MM.1S (cell line): Measurements from ENCODE around the gene EFR3B.

Experiments
- DNase-seq: peaks from one replicate; pipeline ENCODE4 v3.0.0-alpha.2; 2015
- H2AFZ ChIP-seq: fragments of 300-600 bp; sonication (generic); 2 replicates; pipeline ENCODE4 v1.6.0; 2016; ENCODE audit warnings: antibody characterized with exemption, low read length
- H3F3A ChIP-seq: fragments of 300-600 bp; sonication (generic); 2 replicates; pipeline ENCODE4 v1.6.1; 2016; ENCODE audit warnings: mild to moderate bottlenecking, antibody characterized with exemption, low read length, moderate library complexity, mixed read lengths; ENCODE audit not compliant: insufficient read depth
- H3K27ac ChIP-seq: fragments of 300-600 bp; sonication (generic); 2 replicates; pipeline ENCODE4 v1.5.1; 2016; ENCODE audit warnings: mild to moderate bottlenecking, low read length
- H3K27me3 ChIP-seq: fragments of 300-600 bp; sonication (generic); replicated peaks from 2 replicates; pipeline ENCODE4 v1.6.0; 2016; ENCODE audit warnings: low read length; ENCODE audit not compliant: insufficient read depth
- H3K36me3 ChIP-seq: fragments of 300-600 bp; sonication (generic); replicated peaks from 2 replicates; pipeline ENCODE4 v1.6.1; 2016; ENCODE audit warnings: mild to moderate bottlenecking, low read length, mixed read lengths; ENCODE audit not compliant: insufficient read depth
- H3K4me1 ChIP-seq: fragments of 300-600 bp; sonication (generic); 2 replicates; pipeline ENCODE4 v1.6.1; 2016; ENCODE audit warnings: low read length, mixed read lengths
- H3K4me2 ChIP-seq: fragments of 300-600 bp; sonication (generic); 2 replicates; pipeline ENCODE4 v1.6.0; 2016; ENCODE audit warnings: low read depth, low read length
- H3K4me3 ChIP-seq: fragments of 300-600 bp; sonication (generic); 2 replicates; pipeline ENCODE4 v1.5.1; 2016; ENCODE audit warnings: low read length, mixed read lengths
- H3K79me2 ChIP-seq: fragments of 300-600 bp; sonication (generic); 2 replicates; pipeline ENCODE4 v1.6.1; 2016; ENCODE audit warnings: mixed run types, low read length, mixed read lengths
- H3K9ac ChIP-seq: fragments of 300-600 bp; sonication (generic); 2 replicates; pipeline ENCODE4 v1.6.1; 2016; ENCODE audit warnings: low read length, mixed read lengths
- H3K9me2 ChIP-seq: fragments of 300-600 bp; sonication (generic); replicated peaks from 2 replicates; pipeline ENCODE4 v1.6.1; 2016; ENCODE audit warnings: mild to moderate bottlenecking, low read length, mixed read lengths; ENCODE audit not compliant: insufficient read depth
- H3K9me3 ChIP-seq: fragments of 300-600 bp; sonication (generic); replicated peaks from 2 replicates; pipeline ENCODE4 v1.6.1; 2016; ENCODE audit warnings: mild to moderate bottlenecking, low read length, mixed read lengths; ENCODE audit not compliant: insufficient read depth
- H4K20me1 ChIP-seq: fragments of 300-600 bp; sonication (generic); 2 replicates; pipeline ENCODE4 v1.6.1; 2016; ENCODE audit warnings: mild to moderate bottlenecking, low read length, moderate library complexity, mixed read lengths; ENCODE audit not compliant: insufficient read depth
- EZH2 ChIP-seq: fragments of 300-600 bp; sonication (generic); optimal IDR thresholded peaks from 2 replicates; pipeline ENCODE3; 2017; ENCODE audit warnings: low read depth, mild to moderate bottlenecking, antibody characterized with exemption, low read length, mixed read lengths
- EZH2phosphoT487 ChIP-seq: fragments of 300-600 bp; sonication (generic); IDR thresholded peaks from 2 replicates; pipeline ENCODE4 v1.6.1; 2018; ENCODE audit warnings: antibody characterized with exemption, low read length
- TF ChIP-seq, protein P1 (sequence below): fragments of 300-600 bp; sonication (generic); IDR thresholded peaks from 2 replicates; pipeline ENCODE4 v1.5.1; 2016; ENCODE audit warnings: antibody characterized with exemption, low read length, mixed read lengths

Gene EFR3B

DNA sequence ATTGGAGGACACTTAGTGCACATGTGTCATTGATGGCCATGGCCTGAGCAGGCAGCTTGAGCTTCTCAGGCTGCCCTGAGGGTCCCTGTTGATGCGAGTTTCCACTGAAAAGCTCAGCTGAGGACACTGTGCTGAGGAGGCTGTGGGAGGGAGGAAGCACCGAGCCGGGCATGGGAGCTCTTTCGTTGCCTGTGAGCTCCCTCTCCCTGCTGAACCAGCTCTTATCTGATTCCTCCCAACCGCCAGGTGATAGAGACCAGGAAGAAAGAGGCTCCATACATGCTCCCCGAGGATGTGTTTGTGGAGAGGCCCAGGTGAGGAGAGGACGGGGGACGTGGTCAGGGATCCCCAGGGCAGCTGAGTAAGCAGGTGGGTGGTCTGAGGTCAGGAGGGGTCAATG lies 99.2 kb downstream of the EFR3B start:
- Histone ChIP-seq H3K36me3 (no peaks in the 10 kb centered on the region), H3K27ac (no peak overlapping the region), H3K9me3 (no peaks in the 10 kb centered on the region), H3K4me2 (no peak overlapping the region), H4K20me1 (no peaks in the 10 kb centered on the region), H3K9ac (no peak overlapping the region), H3K27me3 (no peaks in the 10 kb centered on the region), H2AFZ (no peak overlapping the region), H3K9me2 (no peaks in the 10 kb centered on the region), H3K79me2 (no peaks in the 10 kb centered on the region), H3F3A (no peaks in the 10 kb centered on the region), H3K4me3 (no peak overlapping the region), H3K4me1 (no peaks in the 10 kb centered on the region)
- TF ChIP-seq EZH2phosphoT487 (no peak), EZH2 (no peak)
- TF ChIP-seq, protein P1, sequence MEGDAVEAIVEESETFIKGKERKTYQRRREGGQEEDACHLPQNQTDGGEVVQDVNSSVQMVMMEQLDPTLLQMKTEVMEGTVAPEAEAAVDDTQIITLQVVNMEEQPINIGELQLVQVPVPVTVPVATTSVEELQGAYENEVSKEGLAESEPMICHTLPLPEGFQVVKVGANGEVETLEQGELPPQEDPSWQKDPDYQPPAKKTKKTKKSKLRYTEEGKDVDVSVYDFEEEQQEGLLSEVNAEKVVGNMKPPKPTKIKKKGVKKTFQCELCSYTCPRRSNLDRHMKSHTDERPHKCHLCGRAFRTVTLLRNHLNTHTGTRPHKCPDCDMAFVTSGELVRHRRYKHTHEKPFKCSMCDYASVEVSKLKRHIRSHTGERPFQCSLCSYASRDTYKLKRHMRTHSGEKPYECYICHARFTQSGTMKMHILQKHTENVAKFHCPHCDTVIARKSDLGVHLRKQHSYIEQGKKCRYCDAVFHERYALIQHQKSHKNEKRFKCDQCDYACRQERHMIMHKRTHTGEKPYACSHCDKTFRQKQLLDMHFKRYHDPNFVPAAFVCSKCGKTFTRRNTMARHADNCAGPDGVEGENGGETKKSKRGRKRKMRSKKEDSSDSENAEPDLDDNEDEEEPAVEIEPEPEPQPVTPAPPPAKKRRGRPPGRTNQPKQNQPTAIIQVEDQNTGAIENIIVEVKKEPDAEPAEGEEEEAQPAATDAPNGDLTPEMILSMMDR = no peak
- DNase-seq = no peak

DNA sequence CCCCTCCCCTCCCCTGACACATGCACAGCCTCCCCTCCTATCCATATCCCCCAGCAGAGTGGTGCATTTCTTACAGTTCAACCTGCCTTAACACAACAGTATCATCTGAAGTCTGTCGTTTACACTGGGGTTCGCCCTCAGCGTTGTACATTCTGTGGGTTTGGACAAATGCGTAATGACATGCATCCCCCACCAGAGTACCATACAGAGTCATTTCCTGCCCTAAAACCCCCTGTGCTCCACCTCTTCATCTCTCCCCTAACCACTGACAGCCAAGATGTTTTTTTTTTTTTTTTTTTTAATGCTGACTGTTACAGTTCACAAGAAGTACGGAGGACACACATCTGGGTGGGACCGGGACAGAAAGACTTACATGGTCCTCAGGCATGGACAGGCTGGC lies 103.9 kb downstream of the EFR3B start:
- Histone ChIP-seq H3F3A (no peaks in the 10 kb centered on the region), H3K4me1 (no peaks in the 10 kb centered on the region), H3K27ac (no peak overlapping the region), H3K9ac (no peak overlapping the region), H3K27me3 (no peaks in the 10 kb centered on the region), H2AFZ (no peak overlapping the region), H3K36me3 (no peaks in the 10 kb centered on the region), H3K79me2 (no peaks in the 10 kb centered on the region), H3K9me2 (no peaks in the 10 kb centered on the region), H3K9me3 (no peaks in the 10 kb centered on the region), H3K4me2 (no peak overlapping the region), H4K20me1 (no peaks in the 10 kb centered on the region), H3K4me3 (no peak overlapping the region)
- no peak for TF ChIP-seq EZH2phosphoT487
- TF ChIP-seq, protein P1 = no peak
- DNase-seq = no peak

DNA sequence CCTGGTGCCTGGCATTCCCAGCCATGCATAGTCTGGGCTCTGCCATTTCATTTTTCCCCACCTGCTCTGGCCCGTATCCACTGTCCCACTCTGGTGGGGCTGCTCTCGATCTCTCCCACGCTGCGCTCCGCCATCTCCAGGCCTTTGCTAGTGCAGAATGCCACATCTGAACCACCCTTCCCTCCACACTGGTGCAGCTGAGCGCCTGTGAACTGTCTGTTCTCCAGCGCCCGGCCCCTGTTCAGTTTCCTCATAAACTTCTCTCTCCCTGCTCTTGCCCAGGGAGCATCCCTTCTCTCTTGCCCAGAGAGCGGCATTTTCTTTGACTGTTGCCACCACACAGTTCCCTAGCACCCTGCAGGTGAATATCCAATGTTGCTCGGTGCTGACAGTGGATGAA lies 105.0 kb downstream of the EFR3B start:
- no peak overlapping the region for H3K9ac ChIP-seq
- H3K27me3 ChIP-seq = no peaks in the 10 kb centered on the region
- H3K79me2 ChIP-seq = no peaks in the 10 kb centered on the region
- no peaks in the 10 kb centered on the region for H3K9me2 ChIP-seq
- H3K36me3 ChIP-seq = no peaks in the 10 kb centered on the region
- no peak overlapping the region for H2AFZ ChIP-seq
- no peaks in the 10 kb centered on the region for H3F3A ChIP-seq
- H4K20me1 ChIP-seq = no peaks in the 10 kb centered on the region
- no peak overlapping the region for H3K4me2 ChIP-seq
- H3K4me1 ChIP-seq = no peaks in the 10 kb centered on the region
- H3K27ac ChIP-seq = no peak overlapping the region
- TF ChIP-seq EZH2phosphoT487 (no peak), EZH2 (no peak)
- TF ChIP-seq, protein P1 = no peak
- H3K9me3 ChIP-seq = no peaks in the 10 kb centered on the region
- H3K4me3 ChIP-seq = no peak overlapping the region
- DNase-seq = no peak
